Lower leg skin (tissue), 3 donors: ENCODE results near the gene EN2.

Experiments
- POLR2A ChIP-seq, 2 donors: fragments of 450-650 bp; IDR thresholded peaks; one replicate each; pipeline ENCODE4 v1.6.1; 2016 to 2017; ENCODE audit warnings: antibody characterized with exemption in 2 of 2, mild to moderate bottlenecking in 1 of 2, moderate library complexity in 1 of 2
- TF ChIP-seq, protein P1 (sequence below), 3 donors: fragments of 450-650 bp; IDR thresholded peaks; one replicate each; pipeline ENCODE4 v1.5.1; 2016; ENCODE audit warnings: antibody characterized with exemption in 3 of 3, mild to moderate bottlenecking in 3 of 3, moderate library complexity in 2 of 3

DNA sequence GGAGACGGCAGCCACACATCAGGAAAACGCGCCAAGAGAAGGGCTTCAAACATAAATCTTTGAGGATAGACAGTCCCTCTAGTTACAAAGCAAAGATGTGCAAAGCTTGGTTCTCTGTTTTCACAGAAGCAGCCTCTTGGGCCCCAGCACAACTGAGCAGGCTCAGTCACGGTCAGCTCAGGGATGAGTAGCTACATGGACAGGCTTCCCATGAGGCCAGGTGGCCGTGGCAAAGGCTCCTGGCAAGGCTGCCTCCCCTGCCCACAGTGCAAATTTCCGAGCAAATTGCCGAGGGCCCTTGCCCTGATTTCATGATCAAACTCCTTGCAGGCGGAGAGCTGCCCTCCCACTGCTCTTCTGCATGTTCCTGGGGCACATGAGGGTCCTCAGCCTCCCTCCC lies 37.8 kb upstream of the EN2 start:
- TF ChIP-seq, protein P1, sequence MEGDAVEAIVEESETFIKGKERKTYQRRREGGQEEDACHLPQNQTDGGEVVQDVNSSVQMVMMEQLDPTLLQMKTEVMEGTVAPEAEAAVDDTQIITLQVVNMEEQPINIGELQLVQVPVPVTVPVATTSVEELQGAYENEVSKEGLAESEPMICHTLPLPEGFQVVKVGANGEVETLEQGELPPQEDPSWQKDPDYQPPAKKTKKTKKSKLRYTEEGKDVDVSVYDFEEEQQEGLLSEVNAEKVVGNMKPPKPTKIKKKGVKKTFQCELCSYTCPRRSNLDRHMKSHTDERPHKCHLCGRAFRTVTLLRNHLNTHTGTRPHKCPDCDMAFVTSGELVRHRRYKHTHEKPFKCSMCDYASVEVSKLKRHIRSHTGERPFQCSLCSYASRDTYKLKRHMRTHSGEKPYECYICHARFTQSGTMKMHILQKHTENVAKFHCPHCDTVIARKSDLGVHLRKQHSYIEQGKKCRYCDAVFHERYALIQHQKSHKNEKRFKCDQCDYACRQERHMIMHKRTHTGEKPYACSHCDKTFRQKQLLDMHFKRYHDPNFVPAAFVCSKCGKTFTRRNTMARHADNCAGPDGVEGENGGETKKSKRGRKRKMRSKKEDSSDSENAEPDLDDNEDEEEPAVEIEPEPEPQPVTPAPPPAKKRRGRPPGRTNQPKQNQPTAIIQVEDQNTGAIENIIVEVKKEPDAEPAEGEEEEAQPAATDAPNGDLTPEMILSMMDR (IDR thresholded peaks at IDR 0.05): no peak
- no peak for TF ChIP-seq POLR2A (IDR thresholded peaks at IDR 0.05)
